Germinal center (tissue), 1 donor: Measurements from ENCODE around the gene FGF14.
"Not testable (repeated sequence)": the region's sequence is repeated elsewhere in the genome, so short reads cannot be mapped to it uniquely, and the experiment has no call there.

ENCODE experiments used
- DNase-seq: peaks from one replicate; pipeline ENCODE4 v3.0.0; 2012; ENCODE audit warnings: mixed read lengths, low spot score

FGF14 gene

DNA sequence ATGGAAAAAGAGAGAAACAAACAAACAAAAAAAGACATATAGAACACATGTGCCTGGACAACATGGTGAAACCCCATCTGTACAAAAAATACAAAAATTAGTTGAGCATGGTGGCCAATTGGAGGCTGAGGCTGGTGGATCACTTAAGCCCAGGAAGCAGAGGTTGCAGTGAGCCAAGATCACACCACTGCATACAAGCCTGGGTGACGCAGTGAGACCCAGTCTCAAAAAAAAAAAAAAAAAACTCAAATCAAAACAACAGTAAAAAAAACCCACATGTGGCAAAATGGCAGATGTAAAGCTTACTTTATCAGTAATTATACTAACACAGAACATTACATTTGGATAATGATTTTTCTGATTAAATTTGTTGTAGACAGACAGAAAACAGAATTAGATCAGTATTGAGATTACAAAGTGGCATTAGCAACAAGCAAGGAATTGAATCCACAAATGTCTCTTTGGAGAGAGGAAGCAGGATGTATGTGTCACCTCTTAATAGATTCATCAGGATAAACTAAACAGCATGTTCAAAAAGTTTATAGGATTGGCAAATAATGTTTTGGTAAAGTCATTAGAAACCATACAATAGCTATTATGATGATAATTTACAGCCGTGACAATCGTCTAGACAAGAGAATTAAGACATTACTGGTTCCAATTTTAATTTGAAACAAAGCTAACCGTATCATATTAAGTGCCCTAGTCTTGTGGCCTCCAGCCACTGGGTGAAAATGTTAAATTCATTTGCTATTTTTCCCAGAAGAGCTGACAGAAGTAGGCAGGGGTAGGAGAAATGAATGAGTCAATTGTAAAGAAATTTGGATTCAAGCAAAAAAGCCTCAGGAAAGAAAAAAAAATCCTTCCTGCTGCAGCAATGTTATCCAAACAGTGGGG, 206.0 kb downstream of the FGF14 start:
- no peak for DNase-seq

GRCh38 chr13:102192858-102193257, 209.0 kb downstream of the FGF14 start:
- no peak for DNase-seq

GRCh38 chr13:102191951-102192502, 209.8 kb downstream of the FGF14 start:
- DNase-seq, result no peak

GRCh38 chr13:102190930-102191329, 210.9 kb downstream of the FGF14 start:
- DNase-seq, result no peak

GRCh38 chr13:102187313-102187712, 214.5 kb downstream of the FGF14 start:
- DNase-seq, result no peak

DNA sequence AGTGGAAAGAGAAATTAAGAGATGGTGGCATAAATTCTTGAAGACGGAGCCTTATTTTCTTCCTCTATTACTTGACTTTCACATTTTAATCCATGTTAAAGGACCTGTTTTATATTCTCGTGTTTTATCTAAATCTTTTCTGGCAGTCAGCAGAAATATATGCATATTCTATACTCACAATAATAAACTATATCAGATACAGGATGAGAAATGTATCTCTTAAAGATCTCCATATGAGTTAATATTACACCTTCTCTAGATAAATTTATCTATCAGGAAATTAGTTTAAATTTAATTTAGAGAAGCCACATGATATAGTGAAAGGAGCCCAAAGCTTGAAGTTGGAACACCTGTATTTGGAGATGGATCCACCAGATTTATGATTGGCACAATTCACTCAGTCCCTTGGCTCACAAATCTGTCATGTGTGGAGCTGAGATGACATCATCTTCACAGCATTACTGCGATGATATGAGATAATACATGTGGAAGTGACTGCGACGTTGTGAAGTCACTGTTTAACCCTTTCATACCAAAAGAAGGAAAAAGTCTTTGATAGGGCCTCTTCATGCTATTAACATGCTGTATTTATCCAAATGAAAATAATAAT, 216.4 kb downstream of the FGF14 start:
- no peak for DNase-seq

DNA sequence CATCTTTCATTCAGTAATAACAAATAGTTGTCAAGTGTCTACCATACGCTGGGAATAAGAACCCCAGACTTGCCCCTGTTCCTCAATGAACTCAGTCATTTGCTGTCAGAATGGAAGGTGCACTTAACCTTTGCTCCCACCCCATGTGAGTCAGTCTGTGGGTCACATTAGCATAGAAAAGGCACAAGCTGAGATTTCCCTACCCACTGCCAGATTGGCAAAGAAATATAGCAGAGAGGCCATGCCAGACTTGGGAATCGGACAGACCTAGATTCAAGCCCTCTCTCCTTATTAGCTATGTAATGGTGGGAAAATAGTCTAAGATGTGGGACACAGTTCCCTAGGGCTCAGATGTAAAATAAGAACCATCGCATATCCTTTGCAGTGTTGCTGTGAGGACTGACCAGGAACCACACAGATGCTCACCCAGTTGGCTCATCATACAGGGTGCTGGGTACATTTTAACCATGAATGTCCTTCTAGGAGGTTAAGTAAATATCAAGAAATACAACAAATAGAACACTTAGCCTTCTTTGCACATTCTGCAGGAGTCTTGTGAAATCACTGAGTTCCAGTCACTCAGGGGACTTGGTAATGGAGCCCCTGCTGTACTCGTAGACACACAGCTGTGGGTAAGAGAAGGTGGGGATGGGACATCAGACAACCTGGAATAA, 218.2 kb downstream of the FGF14 start:
- no peak for DNase-seq

GRCh38 chr13:102182170-102182569, 219.7 kb downstream of the FGF14 start:
- DNase-seq, result no peak

DNA sequence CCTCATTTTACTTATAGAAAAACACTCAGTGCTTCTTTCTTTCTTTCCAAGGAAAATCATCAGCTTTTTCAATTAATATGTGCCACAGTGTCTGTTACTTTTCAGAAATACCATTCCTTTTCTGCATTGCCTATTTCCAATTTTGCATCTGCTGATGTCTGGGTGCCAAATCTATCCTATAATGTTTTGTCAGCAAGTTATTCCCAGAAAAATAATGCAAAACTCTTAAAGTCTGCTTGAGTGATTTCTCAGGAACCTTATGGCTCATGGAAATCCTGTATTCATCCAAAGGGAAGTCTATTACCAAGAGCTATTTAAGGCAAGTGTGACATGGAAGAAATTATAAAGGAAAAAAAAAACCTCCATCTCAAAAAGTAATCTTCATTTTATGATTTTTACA, 224.4 kb downstream of the FGF14 start:
- DNase-seq, result no peak

DNA sequence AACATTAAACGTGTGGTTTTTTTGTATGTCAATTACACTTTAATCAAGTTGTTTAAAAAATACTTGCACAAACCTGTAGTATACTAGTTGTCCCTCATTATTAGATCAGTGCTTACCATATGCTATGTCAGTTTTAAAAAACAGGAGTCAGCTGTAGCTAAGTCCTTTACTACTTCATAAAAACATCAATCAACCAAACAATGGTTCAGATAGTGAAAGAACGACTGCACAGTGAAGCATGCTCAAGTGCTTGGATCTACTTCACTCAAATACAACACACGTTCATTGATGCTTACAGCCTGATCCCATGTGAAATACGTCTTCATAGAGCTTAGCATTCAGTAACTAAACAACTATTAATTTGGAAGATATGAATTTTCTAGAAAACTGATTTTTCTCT, 225.0 kb downstream of the FGF14 start:
- no peak for DNase-seq

DNA sequence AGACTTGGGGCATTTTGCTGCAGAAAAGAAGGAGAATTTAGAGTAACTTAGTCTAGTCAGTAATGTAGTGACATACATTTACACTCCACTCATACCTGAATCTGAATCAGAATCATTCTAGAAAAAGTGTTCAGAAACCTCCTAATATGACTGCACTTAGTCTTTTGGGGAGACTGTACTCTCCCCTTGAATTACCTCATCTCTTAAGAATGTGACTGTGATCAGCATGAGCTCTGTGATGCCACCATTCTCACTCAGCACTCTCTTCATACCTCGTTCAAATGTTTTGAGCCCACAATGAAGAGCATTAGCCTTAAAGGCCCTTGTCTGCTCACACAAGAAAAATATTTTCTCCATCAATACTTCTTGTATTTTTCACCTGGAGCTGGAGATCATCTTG, 229.4 kb downstream of the FGF14 start:
- no peak for DNase-seq

GRCh38 chr13:102170305-102170704, 231.5 kb downstream of the FGF14 start:
- DNase-seq, result no peak

- DNase-seq, result no peak
These were observed 232.3 kb downstream of the FGF14 start for GRCh38 chr13:102169471-102170015.

DNA sequence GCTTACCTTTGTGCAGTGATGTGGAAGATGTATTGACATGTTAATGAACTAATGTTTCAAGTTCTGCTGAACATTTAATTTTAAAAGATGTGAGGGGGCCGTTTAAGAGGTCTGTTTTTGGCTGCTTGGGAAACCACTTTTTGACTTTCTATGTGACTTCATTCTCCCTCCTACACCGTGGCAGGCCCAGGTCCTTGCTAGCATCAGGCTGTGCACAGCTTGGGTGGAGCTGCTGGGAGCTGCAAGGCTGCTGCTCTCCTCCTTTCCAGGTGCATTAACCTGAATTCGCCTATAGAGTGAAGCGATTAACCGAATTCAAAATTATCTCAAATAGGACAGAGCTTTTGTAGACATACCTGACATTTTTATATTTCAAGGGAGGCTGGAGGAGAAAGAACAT, 249.1 kb downstream of the FGF14 start:
- no peak for DNase-seq

DNA sequence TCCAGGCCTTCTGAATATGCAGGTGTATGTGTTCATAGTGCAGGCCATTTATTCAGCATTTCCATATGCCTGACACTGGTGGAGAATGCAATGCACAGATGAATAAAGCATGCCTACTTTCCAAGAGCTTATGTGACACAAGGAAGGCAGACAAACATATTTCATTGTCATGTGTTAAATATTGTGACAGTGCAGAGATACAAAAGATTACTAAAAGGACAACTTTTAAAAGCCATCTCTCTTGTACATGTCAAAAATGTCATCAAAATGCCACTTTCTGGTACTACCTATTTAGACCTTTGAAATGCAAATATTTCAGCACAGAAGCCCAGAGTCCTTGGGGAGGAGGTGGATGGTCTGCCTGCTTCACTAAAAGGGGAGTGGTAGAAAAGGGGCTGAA, 254.5 kb downstream of the FGF14 start:
- no peak for DNase-seq

DNA sequence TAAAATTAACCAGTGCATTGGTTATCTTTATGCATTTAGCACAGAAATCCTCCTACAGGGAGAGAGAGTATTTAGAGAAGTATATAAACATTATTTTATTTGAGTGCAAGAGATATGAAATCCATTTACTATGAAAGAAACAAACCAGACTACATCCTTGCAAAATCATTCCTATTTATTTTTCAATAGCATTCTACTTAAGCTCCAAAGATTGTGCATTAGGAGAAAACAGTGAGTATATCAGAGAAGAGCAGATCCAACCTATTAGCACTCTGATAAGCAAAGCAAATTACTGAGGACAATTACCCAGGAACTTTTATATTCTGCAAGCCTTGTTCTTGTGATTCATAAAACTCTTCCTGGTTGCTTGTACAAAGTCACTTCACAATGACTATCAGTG, 256.1 kb downstream of the FGF14 start:
- no peak for DNase-seq

DNA sequence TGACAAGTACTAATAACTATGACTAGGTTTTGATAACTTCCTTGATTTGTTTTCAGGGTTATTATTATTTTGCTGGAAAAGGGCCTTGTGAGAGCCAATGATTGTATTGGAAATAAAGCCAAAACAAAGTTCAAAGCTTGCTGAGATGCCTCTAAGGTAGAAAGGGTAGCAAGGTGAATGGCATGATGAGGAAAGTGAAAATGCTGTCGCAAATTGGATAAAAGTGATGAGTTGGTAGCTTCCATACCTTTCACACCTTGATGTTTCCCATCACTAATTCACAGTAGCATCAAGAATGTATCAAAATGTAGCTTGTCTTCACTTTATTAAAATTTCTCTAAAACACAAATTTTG, 259.4 kb downstream of the FGF14 start:
- no peak for DNase-seq

GRCh38 chr13:102141625-102142472, 260.0 kb downstream of the FGF14 start:
- DNase-seq, result no peak

DNA sequence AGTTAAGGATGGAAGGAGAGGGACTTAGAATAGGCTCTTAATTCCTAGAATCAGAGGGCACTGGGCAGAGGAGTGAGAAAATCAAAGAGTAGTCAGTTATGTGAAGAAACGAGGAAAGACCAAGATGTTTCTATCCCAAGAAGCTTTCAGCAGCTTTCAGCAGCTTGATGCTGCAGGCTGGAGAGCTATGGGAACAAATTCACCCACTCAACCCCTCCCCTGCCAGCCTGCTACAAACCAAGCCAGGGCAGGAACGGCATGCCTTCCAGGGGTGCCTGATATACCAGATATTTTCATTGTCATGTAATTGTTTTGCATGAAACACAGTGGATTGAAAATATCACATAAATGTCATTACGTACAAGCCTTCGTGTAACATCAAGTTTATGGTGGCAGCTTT, 262.2 kb downstream of the FGF14 start:
- no peak for DNase-seq

DNA sequence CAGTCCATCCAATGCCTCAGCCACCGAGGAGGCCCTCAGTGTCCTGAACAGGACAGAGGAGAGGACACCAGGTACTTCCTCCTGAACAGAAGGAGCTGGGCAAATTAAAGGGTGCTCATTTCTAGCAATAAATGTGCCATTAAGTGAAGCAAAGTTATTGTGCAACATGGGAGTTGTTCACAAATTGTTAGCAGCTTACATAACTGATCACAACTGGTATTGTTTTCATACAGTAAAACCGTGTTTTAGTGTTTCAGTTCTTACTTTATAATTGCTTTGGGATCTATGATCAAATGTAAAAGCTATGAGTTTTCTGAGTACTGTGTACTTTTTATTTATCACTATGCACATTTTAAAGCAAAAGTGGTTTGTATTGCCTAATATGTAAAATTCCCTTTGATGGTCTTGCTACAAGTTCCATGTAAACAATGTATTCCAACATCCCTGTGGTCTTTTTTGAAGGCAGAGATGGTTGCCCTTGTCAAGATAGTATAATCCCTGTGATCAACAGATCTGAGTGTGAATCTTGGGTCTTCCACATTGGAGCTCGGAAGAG, 263.1 kb downstream of the FGF14 start:
- DNase-seq, result no peak

DNA sequence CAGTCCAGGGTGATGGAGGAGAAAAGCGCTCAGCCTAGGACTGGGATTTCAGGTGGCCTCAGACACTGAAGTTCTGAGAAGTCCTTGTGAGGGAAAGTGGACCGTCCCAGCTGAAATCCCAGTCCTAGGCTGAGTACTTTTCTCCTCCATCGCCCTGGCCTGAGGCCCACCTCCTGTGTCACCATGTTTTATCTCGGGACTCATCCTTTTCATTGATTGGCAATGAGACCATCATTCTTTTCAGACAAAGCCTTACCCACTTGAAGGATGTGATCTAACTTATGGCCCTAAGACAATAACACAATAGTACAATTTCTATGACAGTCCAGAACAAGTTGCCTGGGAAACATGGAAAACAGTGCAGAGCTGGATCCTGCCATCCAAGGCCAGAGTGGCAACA, 263.9 kb downstream of the FGF14 start:
- DNase-seq, result not testable (repeated sequence)
